ENCODE data around the gene GPATCH1. TPM values are rescaled to one million over a fixed set of nuclear protein-coding genes. Genes with fewer than 3 reads are reported as not detected.

Gene GPATCH1
- total RNA-seq, 4 donors from 2014 or later = 6.6 to 32.1 (median 10.6) TPM

GRCh38 chr19:33048806-33049676 is 31.9 kb upstream of the GPATCH1 start:
- Histone ChIP-seq H3K27ac (no peak overlapping the region), H3K4me3 (no peak overlapping the region), H3K27me3 (no peaks in the 10 kb centered on the region), H3K9me3 (peaks cover 0 to 3% (median 0%) of the 10 kb centered on the region in 4 donors), H3K4me1 (peaks cover 0 to 14% (median 4%) of the 10 kb centered on the region in 4 donors), H3K36me3 (peaks cover 0 to 2% (median 0%) of the 10 kb centered on the region in 3 donors)
- no peak for DNase-seq (ENCODE audit: low spot score in 2 of 2)
- no peak for TF ChIP-seq EP300 (IDR thresholded peaks at IDR 0.05)
- TF ChIP-seq CTCF (IDR thresholded peaks at IDR 0.05) = no peak
- TF ChIP-seq POLR2A (IDR thresholded peaks at IDR 0.05) = no peak
- WGBS, 2 donors = 76 to 79% methylated on average over 15 of the region's 15 CpGs

GRCh38 chr19:33050110-33050509 is 30.9 kb upstream of the GPATCH1 start:
- Histone ChIP-seq H3K4me1 (peaks cover 0 to 14% (median 4%) of the 10 kb centered on the region in 4 donors), H3K36me3 (no peaks in the 10 kb centered on the region), H3K4me3 (no peak overlapping the region), H3K27ac (no peak overlapping the region), H3K27me3 (no peaks in the 10 kb centered on the region), H3K9me3 (no peaks in the 10 kb centered on the region)
- no peak for DNase-seq (ENCODE audit: low spot score in 2 of 2)
- 97 to 98% methylated on average over 3 of the region's 3 CpGs for WGBS, 2 donors
- TF ChIP-seq CTCF (IDR thresholded peaks at IDR 0.05) (no peak), POLR2A (IDR thresholded peaks at IDR 0.05) (no peak)

- Histone ChIP-seq H3K4me3 (no peak overlapping the region), H3K27ac (peak overlapping the region in 1 of 4 donors; percentile 50), H3K36me3 (no peaks in the 10 kb centered on the region), H3K4me1 (peaks cover 0 to 14% (median 4%) of the 10 kb centered on the region in 4 donors), H3K9me3 (no peaks in the 10 kb centered on the region), H3K27me3 (no peaks in the 10 kb centered on the region)
- TF ChIP-seq EP300 (IDR thresholded peaks at IDR 0.05) (no peak), POLR2A (IDR thresholded peaks at IDR 0.05) (no peak), CTCF (IDR thresholded peaks at IDR 0.05) (no peak)
- DNase-seq (ENCODE audit: low spot score in 2 of 2) = peak in 1 of 2 donors; percentile 31
- 52 to 53% methylated on average over 8 of the region's 8 CpGs for WGBS, 2 donors
These were observed 28.5 kb upstream of the GPATCH1 start for GRCh38 chr19:33052352-33052972.

GRCh38 chr19:33054623-33055022 is 26.4 kb upstream of the GPATCH1 start:
- no peaks in the 10 kb centered on the region for H3K27me3 ChIP-seq
- H3K4me3 ChIP-seq = no peak overlapping the region
- no peaks in the 10 kb centered on the region for H3K36me3 ChIP-seq
- peak overlapping the region in 1 of 4 donors; percentile 35 for H3K27ac ChIP-seq
- H3K9me3 ChIP-seq = no peaks in the 10 kb centered on the region
- TF ChIP-seq EP300 (IDR thresholded peaks at IDR 0.05) (no peak), CTCF (IDR thresholded peaks at IDR 0.05) (no peak), POLR2A (IDR thresholded peaks at IDR 0.05) (no peak)
- no peak for DNase-seq (ENCODE audit: low spot score in 2 of 2)
- H3K4me1 ChIP-seq = peaks cover 0 to 14% (median 4%) of the 10 kb centered on the region in 4 donors
- WGBS, 2 donors = 78 to 93% methylated on average over 8 of the region's 8 CpGs

- 14 to 25% methylated on average over 2 of the region's 2 CpGs for WGBS, 2 donors
These were observed 25.3 kb upstream of the GPATCH1 start for GRCh38 chr19:33055718-33056117.

More at GRCh38 chr19:33055718-33056117, 25.3 kb upstream of the GPATCH1 start:
- Histone ChIP-seq H3K27ac (no peak overlapping the region), H3K4me1 (peaks cover 0 to 14% (median 4%) of the 10 kb centered on the region in 4 donors), H3K27me3 (no peaks in the 10 kb centered on the region), H3K4me3 (no peak overlapping the region), H3K9me3 (no peaks in the 10 kb centered on the region), H3K36me3 (no peaks in the 10 kb centered on the region)
- no peak for TF ChIP-seq EP300 (IDR thresholded peaks at IDR 0.05)
- no peak for TF ChIP-seq CTCF (IDR thresholded peaks at IDR 0.05)
- no peak for TF ChIP-seq POLR2A (IDR thresholded peaks at IDR 0.05)
- no peak for DNase-seq (ENCODE audit: low spot score in 2 of 2)

Measured in tibial nerve (tissue), 4 donors.